PFSK-1 (cell line): ENCODE results near the gene VCAM1.

Experiments used
- FOXP2 ChIP-seq: optimal IDR thresholded peaks from 2 replicates; pipeline ENCODE3; 2011; ENCODE audit warnings: borderline replicate concordance, control low read depth, inconsistent platforms; ENCODE audit not compliant: insufficient read depth; ENCODE audit errors: extremely low read length, extremely low read depth
- POLR2AphosphoS5 ChIP-seq: IDR thresholded peaks from 2 replicates; pipeline ENCODE4 v1.6.1; 2012; ENCODE audit warnings: low read depth, mild to moderate bottlenecking, control low read depth, low read length, moderate library complexity
- SIN3A ChIP-seq: IDR thresholded peaks from 2 replicates; pipeline ENCODE4 v1.6.1; 2012; ENCODE audit warnings: mild to moderate bottlenecking, low read length, moderate library complexity, borderline replicate concordance; ENCODE audit not compliant: insufficient read depth
- TAF1 ChIP-seq: IDR thresholded peaks from 2 replicates; pipeline ENCODE4 v1.6.1; 2012; ENCODE audit warnings: low read length, control low read depth, borderline replicate concordance; ENCODE audit not compliant: insufficient read depth
- TF ChIP-seq, protein P1 (sequence below), 2 experiments: IDR thresholded peaks; 2 replicates each; pipeline versions ENCODE4 v1.6.1 to v1.8.0; 2011 to 2012; ENCODE audit warnings: low read depth in 2 of 2, low read length in 2 of 2, control low read depth in 1 of 2, inconsistent platforms in 1 of 2, mild to moderate bottlenecking in 1 of 2, moderate library complexity in 1 of 2; ENCODE audit not compliant: insufficient read depth in 1 of 2

The VCAM1 gene

GRCh38 chr1:100769906-100770646 is 50.5 kb downstream of the VCAM1 start:
- TF ChIP-seq SIN3A (no peak), POLR2AphosphoS5 (no peak), FOXP2 (no peak), TAF1 (no peak)
- TF ChIP-seq, protein P1, sequence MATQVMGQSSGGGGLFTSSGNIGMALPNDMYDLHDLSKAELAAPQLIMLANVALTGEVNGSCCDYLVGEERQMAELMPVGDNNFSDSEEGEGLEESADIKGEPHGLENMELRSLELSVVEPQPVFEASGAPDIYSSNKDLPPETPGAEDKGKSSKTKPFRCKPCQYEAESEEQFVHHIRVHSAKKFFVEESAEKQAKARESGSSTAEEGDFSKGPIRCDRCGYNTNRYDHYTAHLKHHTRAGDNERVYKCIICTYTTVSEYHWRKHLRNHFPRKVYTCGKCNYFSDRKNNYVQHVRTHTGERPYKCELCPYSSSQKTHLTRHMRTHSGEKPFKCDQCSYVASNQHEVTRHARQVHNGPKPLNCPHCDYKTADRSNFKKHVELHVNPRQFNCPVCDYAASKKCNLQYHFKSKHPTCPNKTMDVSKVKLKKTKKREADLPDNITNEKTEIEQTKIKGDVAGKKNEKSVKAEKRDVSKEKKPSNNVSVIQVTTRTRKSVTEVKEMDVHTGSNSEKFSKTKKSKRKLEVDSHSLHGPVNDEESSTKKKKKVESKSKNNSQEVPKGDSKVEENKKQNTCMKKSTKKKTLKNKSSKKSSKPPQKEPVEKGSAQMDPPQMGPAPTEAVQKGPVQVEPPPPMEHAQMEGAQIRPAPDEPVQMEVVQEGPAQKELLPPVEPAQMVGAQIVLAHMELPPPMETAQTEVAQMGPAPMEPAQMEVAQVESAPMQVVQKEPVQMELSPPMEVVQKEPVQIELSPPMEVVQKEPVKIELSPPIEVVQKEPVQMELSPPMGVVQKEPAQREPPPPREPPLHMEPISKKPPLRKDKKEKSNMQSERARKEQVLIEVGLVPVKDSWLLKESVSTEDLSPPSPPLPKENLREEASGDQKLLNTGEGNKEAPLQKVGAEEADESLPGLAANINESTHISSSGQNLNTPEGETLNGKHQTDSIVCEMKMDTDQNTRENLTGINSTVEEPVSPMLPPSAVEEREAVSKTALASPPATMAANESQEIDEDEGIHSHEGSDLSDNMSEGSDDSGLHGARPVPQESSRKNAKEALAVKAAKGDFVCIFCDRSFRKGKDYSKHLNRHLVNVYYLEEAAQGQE (IDR thresholded peaks at IDR 0.05; ENCODE audit: insufficient read depth in 1 of 2, low read depth in 2 of 2, low read length in 2 of 2) = no peak

- TF ChIP-seq FOXP2 = no peak
- no peak for TF ChIP-seq TAF1
- no peak for TF ChIP-seq SIN3A
- no peak for TF ChIP-seq POLR2AphosphoS5
- TF ChIP-seq, protein P1 (IDR thresholded peaks at IDR 0.05; ENCODE audit: insufficient read depth in 1 of 2, low read depth in 2 of 2, low read length in 2 of 2) = no peak
Observed at GRCh38 chr1:100773444-100773843, 53.9 kb downstream of the VCAM1 start.

- no peak for TF ChIP-seq FOXP2
- no peak for TF ChIP-seq TAF1
- no peak for TF ChIP-seq SIN3A
- TF ChIP-seq, protein P1 (IDR thresholded peaks at IDR 0.05; ENCODE audit: insufficient read depth in 1 of 2, low read depth in 2 of 2, low read length in 2 of 2) = no peak
- TF ChIP-seq POLR2AphosphoS5 = no peak
Observed at GRCh38 chr1:100774370-100774769, 54.8 kb downstream of the VCAM1 start.

DNA sequence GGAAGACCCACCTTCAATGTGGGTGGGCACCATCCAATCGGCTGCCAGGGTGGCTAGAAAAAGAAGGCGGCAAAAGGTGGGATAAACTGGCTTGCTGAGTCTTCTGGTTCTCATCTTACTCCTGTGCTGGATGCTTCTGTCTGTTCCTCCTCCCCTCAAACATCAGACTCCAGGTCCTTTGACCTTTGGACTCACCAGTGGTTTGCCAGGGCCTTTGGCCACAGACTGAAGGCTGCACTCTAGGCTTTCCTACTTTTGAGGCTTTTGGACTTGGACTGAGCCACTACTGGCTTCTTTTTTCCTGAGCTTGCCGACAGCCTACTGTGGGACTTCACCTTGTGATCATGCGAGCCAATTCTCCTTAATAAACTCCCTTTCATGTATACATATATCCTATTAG is 55.9 kb downstream of the VCAM1 start:
- TF ChIP-seq FOXP2 = no peak
- no peak for TF ChIP-seq TAF1
- TF ChIP-seq, protein P1 (IDR thresholded peaks at IDR 0.05; ENCODE audit: insufficient read depth in 1 of 2, low read depth in 2 of 2, low read length in 2 of 2) = no peak
- TF ChIP-seq POLR2AphosphoS5 = no peak
- no peak for TF ChIP-seq SIN3A

GRCh38 chr1:100778748-100779147 is 59.2 kb downstream of the VCAM1 start:
- TF ChIP-seq SIN3A (no peak), TAF1 (no peak), POLR2AphosphoS5 (no peak), FOXP2 (no peak)
- TF ChIP-seq, protein P1 (IDR thresholded peaks at IDR 0.05; ENCODE audit: insufficient read depth in 1 of 2, low read depth in 2 of 2, low read length in 2 of 2) = no peak
